Right hindlimb (tissue), 1 donor: ENCODE data around the gene SRRD.
"Not testable (repeated sequence)": the region's sequence is repeated elsewhere in the genome, so short reads cannot be mapped to it uniquely, and the experiment has no call there.

Experiments used
- DNase-seq: peaks from one replicate; pipeline ENCODE4 v3.0.0-alpha.2; 2018

The SRRD gene

GRCh38 chr22:26525946-26526564 lies 42.4 kb downstream of the SRRD start:
- DNase-seq = no peak

- DNase-seq = no peak
Measured at GRCh38 chr22:26527167-26527566, 43.5 kb downstream of the SRRD start.

- no peak for DNase-seq
Measured at GRCh38 chr22:26527574-26528465, 44.1 kb downstream of the SRRD start.

GRCh38 chr22:26528518-26528917 lies 44.8 kb downstream of the SRRD start:
- DNase-seq = not testable (repeated sequence)

- DNase-seq = no peak
Measured at GRCh38 chr22:26529345-26529744, 45.7 kb downstream of the SRRD start.

- DNase-seq = no peak
Measured at GRCh38 chr22:26534171-26534855, 50.6 kb downstream of the SRRD start.

GRCh38 chr22:26534874-26535602 lies 51.4 kb downstream of the SRRD start:
- DNase-seq = no peak

GRCh38 chr22:26535603-26535908 lies 51.9 kb downstream of the SRRD start:
- DNase-seq = no peak

GRCh38 chr22:26536056-26536761 lies 52.5 kb downstream of the SRRD start:
- DNase-seq = no peak

GRCh38 chr22:26536762-26537134 lies 53.1 kb downstream of the SRRD start:
- DNase-seq = no peak

GRCh38 chr22:26540119-26540518 lies 56.4 kb downstream of the SRRD start:
- DNase-seq = no peak

GRCh38 chr22:26541167-26541819 lies 57.6 kb downstream of the SRRD start:
- no peak for DNase-seq

- DNase-seq = no peak
Measured at GRCh38 chr22:26542831-26543230, 59.2 kb downstream of the SRRD start.
